ENCODE results near the gene EZH2.

The EZH2 gene

DNA sequence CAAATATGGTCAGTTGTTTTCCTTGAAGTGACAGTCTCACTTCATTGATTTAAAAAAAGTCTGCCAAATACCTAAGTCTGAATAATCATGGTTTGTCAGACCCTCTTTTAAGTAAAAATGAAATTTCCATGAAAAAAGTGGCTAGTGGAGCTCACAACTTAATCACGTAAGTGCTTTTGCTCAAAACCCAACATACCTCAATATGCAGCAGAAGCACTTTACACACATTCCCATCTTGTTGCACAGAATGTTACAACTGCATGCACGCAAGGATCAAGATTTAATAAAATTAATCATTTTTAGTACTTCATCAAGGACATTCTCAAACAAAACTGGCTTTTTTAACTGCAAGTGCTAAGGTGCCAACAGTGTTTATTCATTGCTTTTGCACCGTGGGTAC lies 21.6 kb downstream of the EZH2 start:
- TF ChIP-seq TAF1 (IDR thresholded peaks at IDR 0.05; ENCODE audit: borderline replicate concordance, insufficient read depth, low read length) (no peak), POLR2AphosphoS5 (IDR thresholded peaks at IDR 0.05; ENCODE audit: low read depth, low read length) (no peak), FOXP2 (optimal IDR thresholded peaks at IDR 0.05; ENCODE audit: borderline replicate concordance, extremely low read depth, extremely low read length, insufficient read depth) (no peak), SIN3A (IDR thresholded peaks at IDR 0.05; ENCODE audit: borderline replicate concordance, insufficient read depth, low read length) (no peak)
- TF ChIP-seq, protein P1, sequence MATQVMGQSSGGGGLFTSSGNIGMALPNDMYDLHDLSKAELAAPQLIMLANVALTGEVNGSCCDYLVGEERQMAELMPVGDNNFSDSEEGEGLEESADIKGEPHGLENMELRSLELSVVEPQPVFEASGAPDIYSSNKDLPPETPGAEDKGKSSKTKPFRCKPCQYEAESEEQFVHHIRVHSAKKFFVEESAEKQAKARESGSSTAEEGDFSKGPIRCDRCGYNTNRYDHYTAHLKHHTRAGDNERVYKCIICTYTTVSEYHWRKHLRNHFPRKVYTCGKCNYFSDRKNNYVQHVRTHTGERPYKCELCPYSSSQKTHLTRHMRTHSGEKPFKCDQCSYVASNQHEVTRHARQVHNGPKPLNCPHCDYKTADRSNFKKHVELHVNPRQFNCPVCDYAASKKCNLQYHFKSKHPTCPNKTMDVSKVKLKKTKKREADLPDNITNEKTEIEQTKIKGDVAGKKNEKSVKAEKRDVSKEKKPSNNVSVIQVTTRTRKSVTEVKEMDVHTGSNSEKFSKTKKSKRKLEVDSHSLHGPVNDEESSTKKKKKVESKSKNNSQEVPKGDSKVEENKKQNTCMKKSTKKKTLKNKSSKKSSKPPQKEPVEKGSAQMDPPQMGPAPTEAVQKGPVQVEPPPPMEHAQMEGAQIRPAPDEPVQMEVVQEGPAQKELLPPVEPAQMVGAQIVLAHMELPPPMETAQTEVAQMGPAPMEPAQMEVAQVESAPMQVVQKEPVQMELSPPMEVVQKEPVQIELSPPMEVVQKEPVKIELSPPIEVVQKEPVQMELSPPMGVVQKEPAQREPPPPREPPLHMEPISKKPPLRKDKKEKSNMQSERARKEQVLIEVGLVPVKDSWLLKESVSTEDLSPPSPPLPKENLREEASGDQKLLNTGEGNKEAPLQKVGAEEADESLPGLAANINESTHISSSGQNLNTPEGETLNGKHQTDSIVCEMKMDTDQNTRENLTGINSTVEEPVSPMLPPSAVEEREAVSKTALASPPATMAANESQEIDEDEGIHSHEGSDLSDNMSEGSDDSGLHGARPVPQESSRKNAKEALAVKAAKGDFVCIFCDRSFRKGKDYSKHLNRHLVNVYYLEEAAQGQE (IDR thresholded peaks at IDR 0.05; ENCODE audit: insufficient read depth in 1 of 2, low read depth in 2 of 2, low read length in 2 of 2): no peak

DNA sequence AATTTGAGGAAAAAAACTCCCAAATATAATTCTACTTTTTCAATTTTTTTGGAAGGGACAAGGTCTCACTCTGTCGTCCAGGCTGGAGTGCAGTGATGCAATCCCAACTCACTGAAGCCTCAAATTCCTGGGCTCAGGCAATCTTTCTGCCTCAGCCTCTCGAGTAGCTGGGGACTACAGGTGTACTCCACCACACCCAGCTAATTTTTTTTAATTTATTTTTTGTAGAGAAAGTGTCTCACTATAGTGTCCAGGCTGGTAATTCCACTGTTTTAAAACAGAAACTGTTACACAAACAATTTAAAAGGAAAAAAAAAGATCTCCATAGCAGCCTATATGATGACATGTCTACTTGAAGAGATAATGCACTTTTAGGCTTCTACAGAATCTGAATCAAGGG lies 25.6 kb downstream of the EZH2 start:
- TF ChIP-seq FOXP2 (optimal IDR thresholded peaks at IDR 0.05; ENCODE audit: borderline replicate concordance, extremely low read depth, extremely low read length, insufficient read depth) (no peak), TAF1 (IDR thresholded peaks at IDR 0.05; ENCODE audit: borderline replicate concordance, insufficient read depth, low read length) (no peak), POLR2AphosphoS5 (IDR thresholded peaks at IDR 0.05; ENCODE audit: low read depth, low read length) (no peak), SIN3A (IDR thresholded peaks at IDR 0.05; ENCODE audit: borderline replicate concordance, insufficient read depth, low read length) (no peak)
- TF ChIP-seq, protein P1 (IDR thresholded peaks at IDR 0.05; ENCODE audit: insufficient read depth in 1 of 2, low read depth in 2 of 2, low read length in 2 of 2): no peak

DNA sequence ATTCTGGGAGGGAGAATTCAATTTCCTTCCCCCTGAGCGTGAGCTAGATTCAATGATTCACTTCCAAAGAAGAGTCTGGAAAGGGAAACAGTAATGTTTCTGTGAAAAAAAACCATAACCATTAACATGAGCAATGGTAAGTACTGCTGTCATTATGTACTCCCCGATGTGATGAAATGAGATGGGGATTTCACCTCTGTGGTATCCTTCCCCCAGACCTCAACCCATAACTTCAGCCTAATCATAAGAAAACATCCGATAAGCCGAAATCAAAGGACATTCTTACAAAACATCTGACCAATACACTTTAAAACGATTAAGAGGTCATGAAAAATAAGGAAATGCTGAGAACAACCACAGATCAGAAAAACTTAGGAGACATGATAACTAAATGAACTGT lies 27.2 kb downstream of the EZH2 start:
- TF ChIP-seq, protein P1 (IDR thresholded peaks at IDR 0.05; ENCODE audit: insufficient read depth in 1 of 2, low read depth in 2 of 2, low read length in 2 of 2): no peak
- TF ChIP-seq SIN3A (IDR thresholded peaks at IDR 0.05; ENCODE audit: borderline replicate concordance, insufficient read depth, low read length) (no peak), FOXP2 (optimal IDR thresholded peaks at IDR 0.05; ENCODE audit: borderline replicate concordance, extremely low read depth, extremely low read length, insufficient read depth) (no peak), TAF1 (IDR thresholded peaks at IDR 0.05; ENCODE audit: borderline replicate concordance, insufficient read depth, low read length) (no peak), POLR2AphosphoS5 (IDR thresholded peaks at IDR 0.05; ENCODE audit: low read depth, low read length) (no peak)

DNA sequence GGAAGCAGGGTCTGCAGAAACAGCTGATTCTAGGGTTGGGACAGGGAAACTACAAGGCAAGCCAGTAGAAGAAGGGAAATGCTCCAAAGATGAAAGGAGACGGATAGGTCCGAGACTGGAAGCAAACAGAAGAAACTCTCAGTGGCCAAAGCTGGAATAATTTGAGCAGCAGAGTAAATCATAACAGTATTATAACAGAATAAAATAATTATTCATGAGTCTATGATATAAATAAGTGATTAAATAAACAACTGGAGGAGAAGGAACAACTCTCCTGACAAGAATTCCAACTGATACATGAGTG lies 27.6 kb downstream of the EZH2 start:
- TF ChIP-seq TAF1 (IDR thresholded peaks at IDR 0.05; ENCODE audit: borderline replicate concordance, insufficient read depth, low read length): no peak
- TF ChIP-seq SIN3A (IDR thresholded peaks at IDR 0.05; ENCODE audit: borderline replicate concordance, insufficient read depth, low read length): no peak
- no peak for TF ChIP-seq FOXP2 (optimal IDR thresholded peaks at IDR 0.05; ENCODE audit: borderline replicate concordance, extremely low read depth, extremely low read length, insufficient read depth)

DNA sequence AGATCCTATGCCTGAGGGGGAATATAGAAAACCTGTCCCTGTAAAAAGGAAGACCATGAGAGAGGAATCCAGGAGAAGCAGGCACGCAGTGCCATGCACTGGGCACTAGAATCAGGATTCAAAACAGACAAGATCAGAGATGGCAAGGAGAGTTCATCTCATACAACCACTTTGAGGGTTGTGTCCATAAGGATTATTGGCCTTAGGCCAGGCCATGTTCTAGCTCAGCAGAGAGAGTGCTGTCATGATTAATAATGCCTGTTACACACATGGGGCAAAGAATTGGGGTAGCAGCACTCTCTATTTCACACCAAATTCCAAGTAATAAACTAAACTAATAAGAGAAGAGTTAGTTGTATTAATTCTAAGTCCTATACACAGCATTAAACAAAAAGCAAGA lies 29.1 kb downstream of the EZH2 start:
- TF ChIP-seq TAF1 (IDR thresholded peaks at IDR 0.05; ENCODE audit: borderline replicate concordance, insufficient read depth, low read length) (no peak), FOXP2 (optimal IDR thresholded peaks at IDR 0.05; ENCODE audit: borderline replicate concordance, extremely low read depth, extremely low read length, insufficient read depth) (no peak), SIN3A (IDR thresholded peaks at IDR 0.05; ENCODE audit: borderline replicate concordance, insufficient read depth, low read length) (no peak), POLR2AphosphoS5 (IDR thresholded peaks at IDR 0.05; ENCODE audit: low read depth, low read length) (no peak)
- TF ChIP-seq, protein P1 (IDR thresholded peaks at IDR 0.05; ENCODE audit: insufficient read depth in 1 of 2, low read depth in 2 of 2, low read length in 2 of 2): no peak
